NCI-H2196 treated with DMSO at 0.1 percent for 48 hours (cell line): Measurements from ENCODE around the gene GPR21.

Experiments
- DNase-seq: peaks from one replicate; lab custom pipeline; 2025; ENCODE audit not compliant: unreplicated experiment; lab: John Stamatoyannopoulos, UW

GPR21 gene

GRCh38 chr9:123063177-123063598, 29.7 kb downstream of the GPR21 start:
- DNase-seq, result no peak

- no peak for DNase-seq
These were observed 30.4 kb downstream of the GPR21 start for GRCh38 chr9:123063896-123064295.

- DNase-seq, result no peak
These were observed 31.2 kb downstream of the GPR21 start for GRCh38 chr9:123064716-123065115.

DNA sequence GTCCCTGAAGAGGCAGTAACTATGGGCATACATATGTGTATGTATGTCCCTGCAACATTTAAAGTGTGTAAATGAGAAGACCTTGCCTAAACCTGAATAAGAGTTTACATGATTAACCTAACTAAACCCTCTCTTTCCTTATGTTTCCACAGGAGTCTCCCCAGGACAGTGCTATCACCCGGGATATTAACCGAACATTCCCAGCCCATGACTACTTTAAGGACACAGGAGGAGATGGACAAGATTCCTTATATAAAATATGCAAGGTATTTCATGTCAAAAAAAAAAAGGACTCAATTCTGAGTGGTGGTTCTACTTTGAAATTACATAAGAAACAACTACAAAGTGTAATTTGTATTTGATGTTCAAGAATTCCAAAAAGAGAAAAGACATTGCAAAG, 31.7 kb downstream of the GPR21 start:
- no peak for DNase-seq

GRCh38 chr9:123067136-123067535, 33.7 kb downstream of the GPR21 start:
- DNase-seq, result no peak

DNA sequence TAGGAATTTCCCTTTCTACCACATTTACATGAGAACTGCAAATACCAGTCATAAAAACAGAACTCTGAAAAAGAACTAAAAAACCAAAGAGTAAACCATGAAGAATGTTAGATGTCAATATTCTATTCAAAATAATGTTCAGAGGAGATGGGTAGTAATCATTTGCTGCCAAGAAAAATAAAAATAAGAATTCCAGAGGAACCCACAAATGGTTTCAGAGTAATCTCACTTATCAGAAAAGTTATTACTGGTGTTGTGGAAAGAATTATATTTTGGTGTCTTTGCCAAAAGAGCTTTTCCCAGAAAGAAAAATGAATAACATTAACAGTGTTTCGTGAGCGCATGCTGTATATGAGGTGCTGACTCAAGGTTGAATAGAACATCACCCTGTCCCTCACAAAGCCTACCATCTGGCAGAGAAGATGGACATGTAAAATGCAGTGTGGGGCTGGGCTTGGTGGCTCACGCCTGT, 35.6 kb downstream of the GPR21 start:
- no peak for DNase-seq

GRCh38 chr9:123070198-123070597, 36.7 kb downstream of the GPR21 start:
- no peak for DNase-seq

DNA sequence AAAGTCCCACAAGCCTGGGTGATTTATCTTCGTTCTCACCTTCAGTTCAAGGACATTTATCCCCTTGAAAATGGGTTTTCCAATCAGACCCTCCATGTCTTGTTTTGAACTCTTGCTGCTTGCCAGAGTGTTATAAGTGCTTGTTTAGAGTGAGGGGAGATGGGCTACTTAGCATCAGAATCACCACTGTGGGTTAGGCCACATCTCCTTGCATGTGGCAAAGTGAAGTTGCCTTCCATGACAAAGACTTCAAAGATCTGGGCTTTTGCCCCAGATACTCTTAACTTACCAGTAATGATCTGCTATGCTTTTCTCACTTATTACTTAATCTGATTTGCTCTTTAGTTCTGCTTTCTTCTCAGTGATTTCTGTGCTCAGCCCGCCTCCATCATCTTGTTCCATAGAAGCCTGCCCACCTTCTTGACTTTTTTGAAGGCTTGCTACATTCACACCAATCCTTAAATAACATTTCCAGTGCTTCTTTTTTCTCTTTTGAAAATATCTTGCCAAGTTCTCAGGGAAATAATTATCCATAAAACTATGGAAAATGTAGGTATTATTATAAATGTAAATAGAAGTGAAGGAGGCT, 39.0 kb downstream of the GPR21 start:
- no peak for DNase-seq

DNA sequence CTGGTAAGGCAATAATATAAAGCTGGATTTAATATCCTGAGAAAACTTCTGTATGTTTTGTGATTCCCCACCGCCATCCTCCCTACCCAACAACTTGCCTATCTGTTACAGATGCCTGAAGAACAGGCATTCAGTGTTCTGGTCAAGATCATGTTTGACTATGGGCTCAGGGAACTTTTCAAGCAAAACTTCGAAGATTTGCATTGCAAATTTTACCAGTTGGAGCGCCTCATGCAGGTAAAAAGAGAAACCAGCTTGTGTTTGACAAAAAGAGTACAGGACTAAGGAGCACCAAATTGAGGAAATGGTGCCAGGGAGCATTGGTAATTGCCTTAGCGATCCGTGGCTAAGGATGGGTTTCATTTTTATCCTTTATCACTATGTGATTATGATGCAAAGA, 40.0 kb downstream of the GPR21 start:
- DNase-seq, result no peak

DNA sequence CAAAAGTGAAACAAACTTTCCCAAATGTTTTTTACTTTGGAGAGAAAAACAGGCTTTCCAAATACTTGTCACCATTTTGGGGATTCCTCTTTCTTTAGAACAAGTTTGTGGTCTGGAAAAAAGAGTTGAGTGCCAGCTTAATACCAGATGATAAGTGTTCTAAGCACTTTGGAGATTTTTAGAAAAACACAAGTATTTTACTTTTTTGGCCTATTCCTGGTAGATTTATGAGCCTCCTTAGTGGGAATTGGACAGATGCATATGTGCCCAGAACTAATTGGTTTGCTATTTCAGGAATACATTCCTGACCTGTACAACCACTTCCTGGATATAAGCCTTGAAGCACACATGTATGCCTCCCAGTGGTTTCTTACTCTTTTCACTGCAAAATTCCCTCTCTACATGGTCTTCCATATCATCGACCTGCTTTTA, 40.5 kb downstream of the GPR21 start:
- DNase-seq, result no peak

DNA sequence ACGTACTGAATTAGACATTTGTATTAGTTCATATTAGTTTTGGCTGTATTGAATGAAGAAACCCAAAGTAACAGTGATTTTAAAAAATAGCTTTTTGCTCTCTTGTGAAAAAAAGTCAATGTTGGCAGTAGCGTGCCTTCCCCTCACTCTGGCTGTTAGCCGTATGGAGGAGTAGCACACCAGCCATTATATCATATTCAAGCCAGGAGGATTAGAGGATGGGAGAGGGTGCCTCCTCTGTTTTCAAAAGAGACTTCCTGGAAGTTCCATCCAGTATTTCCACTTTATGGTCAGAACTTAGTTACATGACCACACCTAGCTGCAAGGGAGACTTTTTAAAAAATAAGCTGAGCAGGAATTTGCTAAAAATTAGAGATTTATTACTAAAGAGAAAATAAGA, 41.2 kb downstream of the GPR21 start:
- DNase-seq, result no peak

DNA sequence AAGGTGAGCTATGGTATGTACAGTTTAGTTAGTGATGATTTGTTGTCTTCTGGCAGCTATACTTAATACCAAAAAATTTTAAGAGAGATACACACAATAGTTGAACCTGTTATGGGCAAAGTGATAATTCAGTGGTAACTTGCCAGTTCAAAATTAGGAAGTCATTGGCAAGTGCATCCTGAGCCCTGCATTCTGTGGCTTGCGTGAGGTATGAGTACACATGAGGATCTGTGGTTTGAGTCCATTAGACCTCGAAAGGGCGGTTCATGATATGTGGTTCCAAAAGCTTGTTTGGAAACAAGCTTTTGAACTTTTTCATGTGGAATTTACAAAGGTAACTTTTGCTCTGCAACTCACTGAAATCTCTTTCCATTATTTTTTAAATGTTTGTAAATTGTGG, 47.0 kb downstream of the GPR21 start:
- no peak for DNase-seq

GRCh38 chr9:123081824-123082223, 48.4 kb downstream of the GPR21 start:
- no peak for DNase-seq

- no peak for DNase-seq
These were observed 50.2 kb downstream of the GPR21 start for GRCh38 chr9:123083680-123084079.

DNA sequence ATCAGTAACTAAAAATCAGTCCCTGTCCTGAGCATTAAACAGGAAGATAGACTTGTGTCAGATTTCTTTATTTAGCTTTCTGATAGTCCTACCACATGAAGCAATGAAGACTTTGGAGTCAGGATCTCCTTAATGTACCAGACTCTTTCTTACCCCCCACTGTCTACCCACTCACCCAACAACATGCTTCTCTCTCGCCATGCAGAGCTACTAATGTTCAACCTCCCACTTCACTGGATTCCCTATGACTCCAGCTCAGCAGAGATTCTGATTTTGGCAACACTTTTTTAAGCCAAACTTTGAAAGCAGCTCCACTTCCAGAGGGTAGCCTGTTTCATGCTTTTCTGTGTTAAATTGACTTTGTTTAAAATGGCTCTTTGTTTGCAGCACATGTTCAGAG, 50.8 kb downstream of the GPR21 start:
- no peak for DNase-seq
